Ascending aorta (tissue), 2 donors: ENCODE measurements around the gene TNIP3. TPM values are rescaled to one million over a fixed set of nuclear protein-coding genes. Genes with fewer than 3 reads are reported as not detected.

Experiments used
- DNase-seq, 2 donors: peaks; one replicate each; pipeline ENCODE4 v3.0.0-alpha.2; 2019; ENCODE audit warnings: low spot score in 2 of 2
- H3K27ac ChIP-seq, 2 donors: fragments of 200-600 bp; sonication (generic); one replicate each; pipeline ENCODE4 v1.5.1; 2016 to 2017; ENCODE audit warnings: mild to moderate bottlenecking in 1 of 2
- H3K27me3 ChIP-seq: fragments of 200-600 bp; sonication (generic); one replicate; pipeline ENCODE4 v1.5.1; 2017
- H3K36me3 ChIP-seq, 2 donors: fragments of 200-600 bp; sonication (generic); one replicate each; pipeline ENCODE4 v1.5.1; 2016
- H3K4me1 ChIP-seq, 2 donors: fragments of 200-600 bp; sonication (generic); one replicate each; pipeline ENCODE4 v1.5.1; 2016 to 2017; ENCODE audit warnings: mild to moderate bottlenecking in 1 of 2
- H3K4me3 ChIP-seq, 2 donors: fragments of 200-600 bp; sonication (generic); one replicate each; pipeline ENCODE4 v1.5.1; 2016 to 2017; ENCODE audit warnings: mild to moderate bottlenecking in 1 of 2
- H3K9me3 ChIP-seq, 2 donors: fragments of 200-600 bp; sonication (generic); one replicate each; pipeline ENCODE4 v1.5.1; 2016
- CTCF ChIP-seq, 3 experiments: fragments of 200-600 bp in 2 of 3; fragments of 450-650 bp in 1 of 3; sonication (generic) in 2 of 3; IDR thresholded peaks; one replicate each; pipeline ENCODE4 v1.5.1; 2016 to 2019; ENCODE audit warnings: antibody characterized with exemption in 3 of 3, mild to moderate bottlenecking in 1 of 3, moderate library complexity in 1 of 3
- intact Hi-C: fragments of 100-400 bp; cut with DNase I; formaldehyde crosslinking; loops from one replicate; pipeline ENCODE4 v1.15.1; 2023
- total RNA-seq: library from RNA; depleted of rRNA; stranded (reverse); fragments of >200 nt; gene quantifications from one replicate; pipeline ENCODE4 v1.1.0, GENCODE V29; 2016

The TNIP3 gene
- total RNA-seq, 1 donor from 2014 or later: not detected

GRCh38 chr4:121122661-121123060 is 41.5 kb downstream of the TNIP3 start:
- no peak for DNase-seq
- Histone ChIP-seq H3K9me3 (no peaks in the 10 kb centered on the region), H3K4me1 (no peaks in the 10 kb centered on the region), H3K27ac (no peak overlapping the region), H3K27me3 (no peaks in the 10 kb centered on the region), H3K4me3 (no peak overlapping the region), H3K36me3 (no peaks in the 10 kb centered on the region)
- intact Hi-C loops: no loop called here
- TF ChIP-seq CTCF (IDR thresholded peaks at IDR 0.05): no peak

DNA sequence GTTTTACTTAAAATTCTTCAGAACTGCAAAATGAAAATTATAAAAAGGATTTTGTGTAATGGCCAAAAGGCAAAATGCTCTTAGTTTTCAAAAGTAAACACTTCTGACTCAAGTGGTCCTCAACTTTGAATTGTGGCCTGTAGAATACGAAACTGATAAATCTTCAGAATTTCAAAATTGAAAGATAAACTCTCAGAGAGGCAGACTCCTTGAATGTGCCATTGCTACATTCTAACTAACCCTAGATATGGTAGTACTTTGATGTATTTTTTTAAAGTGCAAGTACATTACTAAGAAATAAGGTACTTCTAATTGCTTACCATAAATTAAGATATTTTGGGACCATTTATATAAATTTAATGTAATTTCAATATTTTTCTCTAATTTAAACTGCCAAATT is 44.4 kb downstream of the TNIP3 start:
- no peaks in the 10 kb centered on the region for H3K4me1 ChIP-seq
- no peak for DNase-seq
- no peak for TF ChIP-seq CTCF (IDR thresholded peaks at IDR 0.05)
- intact Hi-C loops: no loop called here
- no peaks in the 10 kb centered on the region for H3K9me3 ChIP-seq
- H3K36me3 ChIP-seq: no peaks in the 10 kb centered on the region
- H3K4me3 ChIP-seq: no peak overlapping the region
- H3K27ac ChIP-seq: no peak overlapping the region
- H3K27me3 ChIP-seq: no peaks in the 10 kb centered on the region

GRCh38 chr4:121118344-121118743 is 45.8 kb downstream of the TNIP3 start:
- TF ChIP-seq CTCF (IDR thresholded peaks at IDR 0.05): no peak
- no peaks in the 10 kb centered on the region for H3K27me3 ChIP-seq
- no peak for DNase-seq
- no peak overlapping the region for H3K27ac ChIP-seq
- no peaks in the 10 kb centered on the region for H3K36me3 ChIP-seq
- H3K9me3 ChIP-seq: no peaks in the 10 kb centered on the region
- no peak overlapping the region for H3K4me3 ChIP-seq
- intact Hi-C loops: no loop called here
- no peaks in the 10 kb centered on the region for H3K4me1 ChIP-seq

GRCh38 chr4:121114756-121115155 is 49.4 kb downstream of the TNIP3 start:
- Histone ChIP-seq H3K27me3 (no peaks in the 10 kb centered on the region), H3K4me1 (no peaks in the 10 kb centered on the region), H3K36me3 (no peaks in the 10 kb centered on the region), H3K27ac (no peak overlapping the region), H3K9me3 (no peaks in the 10 kb centered on the region), H3K4me3 (no peak overlapping the region)
- TF ChIP-seq CTCF (IDR thresholded peaks at IDR 0.05): no peak
- no peak for DNase-seq
- intact Hi-C loops: no loop called here

GRCh38 chr4:121112530-121112929 is 51.6 kb downstream of the TNIP3 start:
- no peaks in the 10 kb centered on the region for H3K27me3 ChIP-seq
- peak in 2 of 3 experiments; percentile 26 to 35 for TF ChIP-seq CTCF (IDR thresholded peaks at IDR 0.05)
- H3K4me1 ChIP-seq: no peaks in the 10 kb centered on the region
- no peak for DNase-seq
- H3K27ac ChIP-seq: no peak overlapping the region
- H3K4me3 ChIP-seq: no peak overlapping the region
- intact Hi-C loops: no loop called here
- no peaks in the 10 kb centered on the region for H3K9me3 ChIP-seq
- H3K36me3 ChIP-seq: no peaks in the 10 kb centered on the region

- Histone ChIP-seq H3K9me3 (no peaks in the 10 kb centered on the region), H3K4me1 (no peaks in the 10 kb centered on the region), H3K27me3 (no peaks in the 10 kb centered on the region), H3K36me3 (no peaks in the 10 kb centered on the region), H3K27ac (no peak overlapping the region), H3K4me3 (no peak overlapping the region)
- intact Hi-C loops: no loop called here
- DNase-seq: no peak
- TF ChIP-seq CTCF (IDR thresholded peaks at IDR 0.05): no peak
These were observed 55.6 kb downstream of the TNIP3 start for GRCh38 chr4:121108557-121108956.
